Breast epithelium (tissue), 4 donors: ENCODE data around the gene VWF. TPM values are rescaled to one million over a fixed set of nuclear protein-coding genes. Genes with fewer than 3 reads are reported as not detected.

ENCODE experiments used
- DNase-seq, 2 donors: peaks; one replicate each; pipeline ENCODE4 v3.0.0-alpha.2; 2019; ENCODE audit warnings: low spot score in 2 of 2
- H3K27ac ChIP-seq, 2 donors: fragments of 200-600 bp; sonication (generic) in 1 of 2; one replicate each; pipeline ENCODE4 v1.5.1; 2016 to 2019; ENCODE audit warnings: mild to moderate bottlenecking in 1 of 2
- H3K27me3 ChIP-seq, 2 donors: fragments of 200-600 bp; sonication (generic) in 1 of 2; one replicate each; pipeline versions ENCODE4 v1.5.1 to v1.6.0; 2017 to 2019; ENCODE audit warnings: control low read depth in 1 of 2, mild to moderate bottlenecking in 1 of 2
- H3K36me3 ChIP-seq: fragments of 200-600 bp; one replicate; pipeline ENCODE4 v1.5.1; 2019
- H3K4me1 ChIP-seq, 2 donors: fragments of 200-600 bp; sonication (generic); one replicate each; pipeline ENCODE4 v1.5.1; 2016 to 2019; ENCODE audit warnings: control low read depth in 1 of 2
- H3K4me3 ChIP-seq, 3 donors: fragments of 200-600 bp; sonication (generic); 1 replicate in 2 of 3; 2 replicates in 1 of 3; pipeline ENCODE4 v1.5.1; 2016 to 2019; ENCODE audit warnings: mild to moderate bottlenecking in 3 of 3, moderate library complexity in 2 of 3
- H3K9me3 ChIP-seq, 2 donors: fragments of 200-600 bp; sonication (generic) in 1 of 2; one replicate each; pipeline ENCODE4 v1.5.1; 2016 to 2019; ENCODE audit warnings: control low read depth in 1 of 2
- CTCF ChIP-seq, 3 donors: fragments of 450-650 bp; IDR thresholded peaks; one replicate each; pipeline ENCODE4 v1.5.1; 2016 to 2017; ENCODE audit warnings: antibody characterized with exemption in 3 of 3, mild to moderate bottlenecking in 3 of 3, moderate library complexity in 3 of 3
- POLR2A ChIP-seq: fragments of 450-650 bp; IDR thresholded peaks from one replicate; pipeline ENCODE4 v1.6.1; 2016; ENCODE audit warnings: antibody characterized with exemption, mild to moderate bottlenecking, moderate library complexity
- POLR2AphosphoS5 ChIP-seq, 3 donors: sonication (generic); formaldehyde crosslinking; IDR thresholded peaks; one replicate each; pipeline ENCODE4 v1.6.1; 2017; ENCODE audit warnings: antibody characterized with exemption in 3 of 3
- intact Hi-C: fragments of 100-400 bp; cut with DNase I; formaldehyde crosslinking; loops from one replicate; pipeline ENCODE4 v1.15.1; 2023; ENCODE audit warnings: low total_unique reads
- total RNA-seq, 3 donors: library from RNA; depleted of rRNA; stranded (reverse); fragments of >200 nt; gene quantifications; one replicate each; pipeline ENCODE4 v1.1.0, GENCODE V29; 2016

The VWF gene
- total RNA-seq, 3 donors from 2014 or later: 60.3 to 267 (median 117) TPM

GRCh38 chr12:6059221-6059620 is 65.2 kb downstream of the VWF start:
- DNase-seq: no peak
- H3K36me3 ChIP-seq: no peaks in the 10 kb centered on the region
- H3K4me1 ChIP-seq: no peaks in the 10 kb centered on the region
- no peak overlapping the region for H3K4me3 ChIP-seq
- H3K9me3 ChIP-seq: no peaks in the 10 kb centered on the region
- TF ChIP-seq CTCF (IDR thresholded peaks at IDR 0.05) (no peak), POLR2AphosphoS5 (IDR thresholded peaks at IDR 0.05) (no peak), POLR2A (no peak)
- no peak overlapping the region for H3K27ac ChIP-seq
- intact Hi-C loops: no loop called here
- peaks cover 0 to 9% of the 10 kb centered on the region in 2 donors for H3K27me3 ChIP-seq

- Histone ChIP-seq H3K27me3 (peaks cover 0 to 9% of the 10 kb centered on the region in 2 donors), H3K9me3 (no peaks in the 10 kb centered on the region), H3K27ac (no peak overlapping the region), H3K36me3 (no peaks in the 10 kb centered on the region), H3K4me1 (no peaks in the 10 kb centered on the region), H3K4me3 (no peak overlapping the region)
- intact Hi-C loops: no loop called here
- DNase-seq: no peak
- no peak for TF ChIP-seq POLR2A
- no peak for TF ChIP-seq POLR2AphosphoS5 (IDR thresholded peaks at IDR 0.05)
- no peak for TF ChIP-seq CTCF (IDR thresholded peaks at IDR 0.05)
These were observed 65.8 kb downstream of the VWF start for GRCh38 chr12:6058481-6059161.

- Histone ChIP-seq H3K9me3 (no peaks in the 10 kb centered on the region), H3K36me3 (no peaks in the 10 kb centered on the region), H3K27me3 (peaks cover 0 to 9% of the 10 kb centered on the region in 2 donors), H3K4me3 (no peak overlapping the region), H3K27ac (no peak overlapping the region), H3K4me1 (no peaks in the 10 kb centered on the region)
- DNase-seq: no peak
- TF ChIP-seq POLR2AphosphoS5 (IDR thresholded peaks at IDR 0.05) (no peak), POLR2A (no peak), CTCF (IDR thresholded peaks at IDR 0.05) (no peak)
- intact Hi-C loops: no loop called here
These were observed 66.8 kb downstream of the VWF start for GRCh38 chr12:6057700-6058099.

GRCh38 chr12:6056406-6057240 is 67.8 kb downstream of the VWF start:
- no peaks in the 10 kb centered on the region for H3K4me1 ChIP-seq
- no peaks in the 10 kb centered on the region for H3K9me3 ChIP-seq
- DNase-seq: no peak
- H3K27me3 ChIP-seq: peaks cover 0 to 9% of the 10 kb centered on the region in 2 donors
- H3K36me3 ChIP-seq: no peaks in the 10 kb centered on the region
- H3K27ac ChIP-seq: no peak overlapping the region
- H3K4me3 ChIP-seq: peak overlapping the region in 2 of 3 donors; percentile 27 to 59
- no peak for TF ChIP-seq CTCF (IDR thresholded peaks at IDR 0.05)
- TF ChIP-seq POLR2A: no peak
- no peak for TF ChIP-seq POLR2AphosphoS5 (IDR thresholded peaks at IDR 0.05)
- intact Hi-C loops: no loop called here

- DNase-seq: no peak
- no peaks in the 10 kb centered on the region for H3K9me3 ChIP-seq
- no peak overlapping the region for H3K27ac ChIP-seq
- H3K27me3 ChIP-seq: peaks cover 0 to 9% of the 10 kb centered on the region in 2 donors
- intact Hi-C loops: no loop called here
- no peaks in the 10 kb centered on the region for H3K4me1 ChIP-seq
- no peaks in the 10 kb centered on the region for H3K36me3 ChIP-seq
- TF ChIP-seq POLR2AphosphoS5 (IDR thresholded peaks at IDR 0.05): no peak
- TF ChIP-seq CTCF (IDR thresholded peaks at IDR 0.05): no peak
- TF ChIP-seq POLR2A: no peak
- H3K4me3 ChIP-seq: no peak overlapping the region
These were observed 70.9 kb downstream of the VWF start for GRCh38 chr12:6053541-6053940.
